Left lobe of liver (tissue), 2 donors: Measurements from ENCODE around the gene IST1. TPM values are rescaled to one million over a fixed set of nuclear protein-coding genes. Genes with fewer than 3 reads are reported as not detected.

Experiments used
- ATAC-seq: fragments of 200-7000 bp; cut with Tn5 transposase; one replicate; pipeline ENCODE4 v1.9.1; 2020; ENCODE audit warnings: mild to moderate bottlenecking, moderate library complexity
- DNase-seq: peaks from one replicate; pipeline ENCODE4 v3.0.0-alpha.2; 2020; ENCODE audit warnings: low spot score
- total RNA-seq: library from RNA; stranded (reverse); gene quantifications from one replicate; pipeline ENCODE4 v1.2.1, GENCODE V29; 2021
- donor health status: DM: no; HTN: no; CAD: no; lungs with moderate emphysema.
- donor health status: DM: no; HTN: yes; CAD: no.

The IST1 gene
- total RNA-seq, 1 donor from 2014 or later: 56.2 TPM

GRCh38 chr16:71916397-71916920 is 21.1 kb downstream of the IST1 start:
- no peak for DNase-seq

GRCh38 chr16:71917900-71918299 is 22.6 kb downstream of the IST1 start:
- ATAC-seq (no peak), DNase-seq (no peak)

More at GRCh38 chr16:71916397-71916920, 21.1 kb downstream of the IST1 start:
- ATAC-seq: no peak

- ATAC-seq: peak; percentile 53
- no peak for DNase-seq
Measured at GRCh38 chr16:71919035-71919434, 23.7 kb downstream of the IST1 start.

- no peak for ATAC-seq
- no peak for DNase-seq
Measured at GRCh38 chr16:71920658-71921057, 25.3 kb downstream of the IST1 start.

GRCh38 chr16:71923941-71924690 is 28.8 kb downstream of the IST1 start:
- DNase-seq (no peak), ATAC-seq (no peak)

- DNase-seq (no peak), ATAC-seq (peak; percentile 41)
Measured at GRCh38 chr16:71924710-71925109, 29.4 kb downstream of the IST1 start.

GRCh38 chr16:71927383-71927782 is 32.1 kb downstream of the IST1 start:
- ATAC-seq: peak; percentile 26
- DNase-seq: no peak

- DNase-seq (no peak), ATAC-seq (peak; percentile 26)
Measured at GRCh38 chr16:71927787-71928186, 32.5 kb downstream of the IST1 start.

- ATAC-seq (no peak), DNase-seq (no peak)
Measured at GRCh38 chr16:71929048-71929447, 33.7 kb downstream of the IST1 start.

GRCh38 chr16:71930013-71930563 is 34.8 kb downstream of the IST1 start:
- no peak for ATAC-seq
- DNase-seq: no peak

GRCh38 chr16:71931001-71931400 is 35.7 kb downstream of the IST1 start:
- DNase-seq (no peak), ATAC-seq (no peak)

- DNase-seq: no peak
Measured at GRCh38 chr16:71931599-71931998, 36.3 kb downstream of the IST1 start.

GRCh38 chr16:71933017-71933416 is 37.7 kb downstream of the IST1 start:
- ATAC-seq (no peak), DNase-seq (no peak)

More at GRCh38 chr16:71931599-71931998, 36.3 kb downstream of the IST1 start:
- ATAC-seq: no peak

- ATAC-seq (no peak), DNase-seq (no peak)
Measured at GRCh38 chr16:71933913-71934695, 38.8 kb downstream of the IST1 start.

- ATAC-seq (no peak), DNase-seq (no peak)
Measured at GRCh38 chr16:71937868-71938510, 42.7 kb downstream of the IST1 start.

GRCh38 chr16:71943887-71944286 is 48.6 kb downstream of the IST1 start:
- ATAC-seq: no peak
- DNase-seq: no peak

GRCh38 chr16:71945616-71946015 is 50.3 kb downstream of the IST1 start:
- ATAC-seq: no peak
- no peak for DNase-seq

GRCh38 chr16:71952825-71953224 is 57.5 kb downstream of the IST1 start:
- DNase-seq: no peak
- ATAC-seq: no peak

- ATAC-seq (no peak), DNase-seq (no peak)
Measured at GRCh38 chr16:71954180-71954579, 58.8 kb downstream of the IST1 start.

- DNase-seq (no peak), ATAC-seq (no peak)
Measured at GRCh38 chr16:71954699-71955195, 59.4 kb downstream of the IST1 start.

- no peak for ATAC-seq
- DNase-seq: no peak
Measured at GRCh38 chr16:71956486-71956885, 61.2 kb downstream of the IST1 start.
